ENCODE data around the gene LETMD1. TPM values are rescaled to one million over a fixed set of nuclear protein-coding genes. Genes with fewer than 3 reads are reported as not detected.

Gene LETMD1
- total and polyA plus RNA-seq, 9 of the 15 experiments (the other 6 are each of a cell fraction or from before 2014, with no cell fraction given): 58.7 to 163 (median 75.4) TPM

GRCh38 chr12:51082561-51083125 is 34.5 kb downstream of the LETMD1 start (continued):
- TF ChIP-seq AFF4 (CRISPR knock-in tag; IDR thresholded peaks at IDR 0.05): no peak
- no peak for TF ChIP-seq RERE (CRISPR knock-in tag; IDR thresholded peaks at IDR 0.05; ENCODE audit: borderline replicate concordance)
- TF ChIP-seq ZBTB33 (CRISPR knock-in tag; IDR thresholded peaks at IDR 0.05): no peak
- no peak for TF ChIP-seq REST (IDR thresholded peaks at IDR 0.05; ENCODE audit: borderline replicate concordance)
- TF ChIP-seq REST (CRISPR knock-in tag; IDR thresholded peaks at IDR 0.05; ENCODE audit: low read depth): no peak
- no peak for TF ChIP-seq ZBTB17 (CRISPR knock-in tag; IDR thresholded peaks at IDR 0.05)
- no peak for TF ChIP-seq ILF3 (IDR thresholded peaks at IDR 0.05; ENCODE audit: borderline replicate concordance)

Measured in K562 (cell line).